Spleen (tissue), 11 donors: ENCODE measurements around the gene IRS1. TPM values are rescaled to one million over a fixed set of nuclear protein-coding genes. Genes with fewer than 3 reads are reported as not detected.

Source experiments
- DNase-seq: peaks from one replicate; pipeline ENCODE4 v3.0.0-alpha.2; 2020
- H3K27ac ChIP-seq, 8 donors: fragments of 200-600 bp; sonication (generic) in 7 of 8; 1 replicate in 4 of 8; 2 replicates in 4 of 8; pipeline versions ENCODE4 v1.5.0 to v1.8.0; 2016 to 2021; ENCODE audit warnings: inconsistent platforms in 4 of 8, mild to moderate bottlenecking in 4 of 8, moderate library complexity in 1 of 8
- H3K27me3 ChIP-seq, 7 donors: fragments of 200-600 bp; sonication (generic) in 6 of 7; replicated peaks in 1 of 7; 1 replicate in 4 of 7; 2 replicates in 3 of 7; pipeline versions ENCODE4 v1.5.0 to v1.8.0; 2016 to 2021; ENCODE audit warnings: inconsistent platforms in 3 of 7, mild to moderate bottlenecking in 1 of 7
- H3K36me3 ChIP-seq, 6 donors: fragments of 200-600 bp; sonication (generic) in 5 of 6; 1 replicate in 4 of 6; 2 replicates in 2 of 6; pipeline versions ENCODE4 v1.5.0 to v1.8.0; 2016 to 2021; ENCODE audit warnings: inconsistent platforms in 2 of 6
- H3K4me1 ChIP-seq, 6 donors: fragments of 200-600 bp; sonication (generic) in 5 of 6; 1 replicate in 3 of 6; 2 replicates in 3 of 6; pipeline versions ENCODE4 v1.5.0 to v1.8.0; 2016 to 2021; ENCODE audit warnings: inconsistent platforms in 3 of 6
- H3K4me3 ChIP-seq, 8 donors: fragments of 200-600 bp; sonication (generic) in 7 of 8; 1 replicate in 4 of 8; 2 replicates in 4 of 8; pipeline versions ENCODE4 v1.5.0 to v1.8.0; 2016 to 2021; ENCODE audit warnings: inconsistent platforms in 4 of 8, mild to moderate bottlenecking in 4 of 8, moderate library complexity in 2 of 8
- H3K9me3 ChIP-seq, 8 donors: fragments of 200-600 bp; sonication (generic) in 7 of 8; 1 replicate in 4 of 8; 2 replicates in 4 of 8; pipeline versions ENCODE4 v1.5.0 to v1.8.0; 2016 to 2021; ENCODE audit warnings: inconsistent platforms in 4 of 8
- CTCF ChIP-seq, 11 experiments: fragments of 200-600 bp in 7 of 11; fragments of 450-650 bp in 4 of 11; sonication (generic) in 4 of 11; IDR thresholded peaks in 8 of 11; conservative IDR thresholded peaks in 3 of 11; 1 replicate in 7 of 11; 2 replicates in 4 of 11; pipeline versions ENCODE4 v1.4.0 to v1.8.0; 2016 to 2021; ENCODE audit warnings: antibody characterized with exemption in 11 of 11, inconsistent platforms in 4 of 11, mild to moderate bottlenecking in 1 of 11
- POLR2A ChIP-seq, 3 donors: fragments of 450-650 bp; IDR thresholded peaks; one replicate each; pipeline ENCODE4 v1.5.1; 2017; ENCODE audit warnings: antibody characterized with exemption in 3 of 3, mild to moderate bottlenecking in 1 of 3
- POLR2AphosphoS5 ChIP-seq, 3 donors: sonication (generic); formaldehyde crosslinking; IDR thresholded peaks; one replicate each; pipeline ENCODE4 v1.5.1; 2017; ENCODE audit warnings: antibody characterized with exemption in 3 of 3
- WGBS, 5 donors: extraction: QIAGEN DNeasy Blood & Tissue Kit in 3 of 5; methylation state at CpG; one replicate each; pipeline versions ENCODE4 v1.1.5 to v1.1.7; 2013 to 2018; 5-methylcytosine and 5-hydroxymethylcytosine counted together
- intact Hi-C: fragments of 100-400 bp; cut with DNase I; formaldehyde crosslinking; loops from one replicate; pipeline ENCODE4 v1.15.0; 2023; ENCODE audit warnings: low total_unique reads
- polyA plus RNA-seq, 3 donors: library from polyadenylated mRNA; stranded (reverse); fragments of 200-250 nt; gene quantifications; one replicate each; pipeline ENCODE4 v1.2.1, GENCODE V29; 2013
- total RNA-seq, 7 donors: library from RNA; depleted of rRNA in 3 of 7; stranded (reverse); fragments of >200 nt in 3 of 7; fragmentation: NEBNext Ultra II Directional in 4 of 7; extraction: Animal tissue kit (Norgen Biotek cat#: 25700) in 4 of 7; gene quantifications; one replicate each; pipeline versions ENCODE4 v1.1.0 to v1.2.1, GENCODE V29; 2016 to 2021
- donor health status: healthy with polysubstance abuse.
- donor health status: DM: no; HTN: no; CAD: no; lungs with moderate emphysema.
- donor health status: DM: no; HTN: no; CAD: no.
- donor health status: Bipolar disorder and iron deficiency.
- donor health status: healthy.
- donor health status: DM: no; HTN: no; CAD: no.
- donor health status: DM: yes; HTN: yes; CAD: no.

The IRS1 gene
- total and polyA plus RNA-seq, 10 donors, result 0.89 to 11.6 (median 8.2) TPM

GRCh38 chr2:226788064-226788463, 11.6 kb downstream of the IRS1 start:
- Histone ChIP-seq H3K9me3 (no peaks in the 10 kb centered on the region), H3K4me1 (peaks cover 4 to 34% (median 25%) of the 10 kb centered on the region in 6 donors), H3K27me3 (no peaks in the 10 kb centered on the region), H3K27ac (peak overlapping the region in 1 of 8 donors; percentile 0), H3K36me3 (no peaks in the 10 kb centered on the region), H3K4me3 (no peak overlapping the region)
- no peak for DNase-seq
- TF ChIP-seq POLR2AphosphoS5 (IDR thresholded peaks at IDR 0.05) (no peak), CTCF (IDR thresholded peaks at IDR 0.05 in 8 of 11, conservative IDR thresholded peaks at IDR 0.05 in 3 of 11) (no peak), POLR2A (IDR thresholded peaks at IDR 0.05) (no peak)
- intact Hi-C loops, result no loop called here

GRCh38 chr2:226783885-226784284, 15.7 kb downstream of the IRS1 start:
- H3K27me3 ChIP-seq, result no peaks in the 10 kb centered on the region
- no peaks in the 10 kb centered on the region for H3K9me3 ChIP-seq
- 78 to 100% (median 88%) methylated on average over 2 of the region's 2 CpGs for WGBS, 5 donors
- H3K4me1 ChIP-seq, result no peaks in the 10 kb centered on the region
- H3K27ac ChIP-seq, result no peak overlapping the region
- no peak overlapping the region for H3K4me3 ChIP-seq
- H3K36me3 ChIP-seq, result no peaks in the 10 kb centered on the region
- no peak for DNase-seq
- TF ChIP-seq CTCF (IDR thresholded peaks at IDR 0.05 in 8 of 11, conservative IDR thresholded peaks at IDR 0.05 in 3 of 11), result no peak
- intact Hi-C loops, result no loop called here

- H3K36me3 ChIP-seq, result no peaks in the 10 kb centered on the region
- H3K4me1 ChIP-seq, result peaks cover 0 to 7% (median 0%) of the 10 kb centered on the region in 6 donors
- TF ChIP-seq POLR2A (IDR thresholded peaks at IDR 0.05), result no peak
- no peak for TF ChIP-seq CTCF (IDR thresholded peaks at IDR 0.05 in 8 of 11, conservative IDR thresholded peaks at IDR 0.05 in 3 of 11)
- no peak for TF ChIP-seq POLR2AphosphoS5 (IDR thresholded peaks at IDR 0.05)
- DNase-seq, result no peak
- no peaks in the 10 kb centered on the region for H3K9me3 ChIP-seq
- intact Hi-C loops, result no loop called here
- WGBS, 5 donors, result 81 to 87% (median 83%) methylated on average over 5 of the region's 5 CpGs
- no peaks in the 10 kb centered on the region for H3K27me3 ChIP-seq
- H3K27ac ChIP-seq, result no peak overlapping the region
- H3K4me3 ChIP-seq, result no peak overlapping the region
Observed at GRCh38 chr2:226782092-226782713, 17.4 kb downstream of the IRS1 start.

- Histone ChIP-seq H3K4me1 (peaks cover 0 to 7% (median 0%) of the 10 kb centered on the region in 6 donors), H3K27ac (no peak overlapping the region), H3K36me3 (no peaks in the 10 kb centered on the region), H3K9me3 (peaks cover 0 to 6% (median 2%) of the 10 kb centered on the region in 8 donors), H3K27me3 (no peaks in the 10 kb centered on the region), H3K4me3 (no peak overlapping the region)
- intact Hi-C loops, result no loop called here
- DNase-seq, result no peak
- TF ChIP-seq CTCF (IDR thresholded peaks at IDR 0.05 in 8 of 11, conservative IDR thresholded peaks at IDR 0.05 in 3 of 11) (no peak), POLR2A (IDR thresholded peaks at IDR 0.05) (no peak), POLR2AphosphoS5 (IDR thresholded peaks at IDR 0.05) (no peak)
- 75 to 94% (median 87%) methylated on average over 1 of the region's 1 CpG for WGBS, 5 donors
Observed at GRCh38 chr2:226780431-226780830, 19.2 kb downstream of the IRS1 start.
